Colonic mucosa (tissue), 4 donors: ENCODE data around the gene FKBP5. TPM values are rescaled to one million over a fixed set of nuclear protein-coding genes. Genes with fewer than 3 reads are reported as not detected.

Experiments
- DNase-seq: peaks from one replicate; pipeline ENCODE4 v3.0.0-alpha.2; 2020
- H3K27ac ChIP-seq: fragments of 200-600 bp; one replicate; pipeline ENCODE4 v1.8.0; 2021
- H3K27me3 ChIP-seq: fragments of 200-600 bp; one replicate; pipeline ENCODE4 v1.8.0; 2021
- H3K36me3 ChIP-seq: fragments of 200-600 bp; one replicate; pipeline ENCODE4 v1.8.0; 2021
- H3K4me1 ChIP-seq: fragments of 200-600 bp; one replicate; pipeline ENCODE4 v1.8.0; 2021; ENCODE audit warnings: mild to moderate bottlenecking
- H3K4me3 ChIP-seq: fragments of 200-600 bp; one replicate; pipeline ENCODE4 v1.8.0; 2021
- H3K9ac ChIP-seq, 2 donors: one replicate each; pipeline ENCODE4 v1.7.0; 2013; ENCODE audit warnings: control low read depth in 2 of 2, low read depth in 2 of 2, low read length in 2 of 2
- H3K9me3 ChIP-seq: fragments of 200-600 bp; one replicate; pipeline ENCODE4 v1.8.0; 2021
- CTCF ChIP-seq: fragments of 200-600 bp; IDR thresholded peaks from one replicate; pipeline ENCODE4 v1.8.0; 2022; ENCODE audit warnings: antibody characterized with exemption, mild to moderate bottlenecking
- intact Hi-C: fragments of 100-400 bp; cut with DNase I; formaldehyde crosslinking; loops from one replicate; pipeline ENCODE4 v1.14.1; 2022
- total RNA-seq, 2 donors: library from RNA; stranded (reverse); fragmentation: NEBNext Ultra II Directional in 1 of 2; extraction: Animal tissue kit (Norgen Biotek cat#: 25700) in 1 of 2; gene quantifications; one replicate each; pipeline ENCODE4 v1.2.1, GENCODE V29; 2021
- donor health status: healthy.
- donor health status: DM: no; HTN: no; CAD: no.
- donor health status: DM: no; HTN: no; CAD: no.

Gene FKBP5
- total RNA-seq, 2 donors from 2014 or later, result 29.1 to 54.7 TPM

- Histone ChIP-seq H3K9me3 (no peaks in the 10 kb centered on the region), H3K4me1 (no peaks in the 10 kb centered on the region), H3K9ac (no peak overlapping the region), H3K36me3 (no peaks in the 10 kb centered on the region), H3K4me3 (no peak overlapping the region), H3K27me3 (no peaks in the 10 kb centered on the region), H3K27ac (no peak overlapping the region)
- intact Hi-C loops, result no loop called here
- TF ChIP-seq CTCF, result no peak
- no peak for DNase-seq
These were observed 40.5 kb downstream of the FKBP5 start for GRCh38 chr6:35648203-35648602.

- Histone ChIP-seq H3K9me3 (no peaks in the 10 kb centered on the region), H3K27me3 (no peaks in the 10 kb centered on the region), H3K9ac (no peak overlapping the region), H3K36me3 (no peaks in the 10 kb centered on the region), H3K27ac (no peak overlapping the region), H3K4me1 (no peaks in the 10 kb centered on the region), H3K4me3 (no peak overlapping the region)
- DNase-seq, result no peak
- TF ChIP-seq CTCF, result no peak
- intact Hi-C loops, result no loop called here
These were observed 41.3 kb downstream of the FKBP5 start for GRCh38 chr6:35647400-35647799.

GRCh38 chr6:35643162-35643535 lies 45.6 kb downstream of the FKBP5 start:
- no peaks in the 10 kb centered on the region for H3K4me1 ChIP-seq
- DNase-seq, result no peak
- no peaks in the 10 kb centered on the region for H3K36me3 ChIP-seq

GRCh38 chr6:35642471-35643161 lies 46.1 kb downstream of the FKBP5 start:
- DNase-seq, result no peak
- H3K27ac ChIP-seq, result no peak overlapping the region
- no peak overlapping the region for H3K9ac ChIP-seq
- no peaks in the 10 kb centered on the region for H3K9me3 ChIP-seq
- H3K4me3 ChIP-seq, result no peak overlapping the region
- no peaks in the 10 kb centered on the region for H3K27me3 ChIP-seq
- no peaks in the 10 kb centered on the region for H3K4me1 ChIP-seq
- intact Hi-C loops, result no loop called here
- TF ChIP-seq CTCF, result no peak
- no peaks in the 10 kb centered on the region for H3K36me3 ChIP-seq

More at GRCh38 chr6:35643162-35643535, 45.6 kb downstream of the FKBP5 start:
- Histone ChIP-seq H3K27ac (no peak overlapping the region), H3K27me3 (no peaks in the 10 kb centered on the region), H3K4me3 (no peak overlapping the region), H3K9me3 (no peaks in the 10 kb centered on the region), H3K9ac (no peak overlapping the region)
- no peak for TF ChIP-seq CTCF
- intact Hi-C loops, result no loop called here

- H3K36me3 ChIP-seq, result no peaks in the 10 kb centered on the region
- no peaks in the 10 kb centered on the region for H3K9me3 ChIP-seq
- H3K27ac ChIP-seq, result no peak overlapping the region
- DNase-seq, result no peak
- no peak overlapping the region for H3K9ac ChIP-seq
- TF ChIP-seq CTCF, result no peak
- no peaks in the 10 kb centered on the region for H3K4me1 ChIP-seq
- intact Hi-C loops, result no loop called here
- H3K27me3 ChIP-seq, result no peaks in the 10 kb centered on the region
- no peak overlapping the region for H3K4me3 ChIP-seq
These were observed 48.6 kb downstream of the FKBP5 start for GRCh38 chr6:35640017-35640664.
